ENCODE measurements around the gene DIP2C.
A peak's percentile ranks its signal among the peaks of the same experiment; 100 is the strongest.

Gene DIP2C

DNA sequence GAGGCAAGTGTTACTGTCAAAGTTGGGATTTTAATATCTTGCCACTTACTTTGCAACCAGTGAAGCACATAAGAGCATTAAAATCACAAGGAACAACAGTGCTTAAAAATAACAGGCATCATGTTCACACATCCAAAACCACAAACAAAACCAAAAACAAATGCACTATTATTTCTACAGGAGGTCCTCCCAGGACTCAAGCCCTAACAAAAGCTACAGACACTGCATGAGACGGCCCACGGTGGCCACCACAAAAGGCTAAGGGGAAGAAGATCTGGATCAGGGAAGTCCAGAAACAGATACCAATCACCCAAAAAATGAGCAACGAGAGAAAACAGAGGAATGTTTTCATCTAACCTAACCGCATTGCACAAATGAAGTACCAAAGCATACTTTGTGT, 395.8 kb downstream of the DIP2C start:
- Histone ChIP-seq H2AK5ac (ENCODE audit: low read length) (no peak overlapping the region), H3K4me3 (ENCODE audit: low read depth, low read length) (no peak overlapping the region), H3K4me2 (ENCODE audit: low read length) (no peak overlapping the region), H3K27ac (ENCODE audit: low read depth, low read length) (no peak overlapping the region), H3K4me1 (ENCODE audit: control insufficient read depth in 1 of 2, insufficient read depth in 2 of 2, low read length in 2 of 2) (no peaks in the 10 kb centered on the region), H2BK120ac (ENCODE audit: insufficient read depth, low read length, poor library complexity) (no peak overlapping the region), H4K12ac (ENCODE audit: low read depth, low read length) (no peak overlapping the region), H3K9me3 (ENCODE audit: insufficient read depth, low read depth, low read length) (peaks cover 6% of the 10 kb centered on the region), H3K79me2 (ENCODE audit: control insufficient read depth, insufficient read depth, low read length, poor library complexity) (no peaks in the 10 kb centered on the region), H3K14ac (ENCODE audit: low read length) (no peak overlapping the region), H3K27me3 (ENCODE audit: insufficient read depth, low read length) (no peaks in the 10 kb centered on the region), H4K8ac (ENCODE audit: low read depth, low read length) (no peak overlapping the region), H3K36me3 (ENCODE audit: control insufficient read depth in 1 of 2, insufficient read depth in 2 of 2, low read length in 2 of 2) (peaks cover 16 to 18% of the 10 kb centered on the region in 2 experiments), H3K4ac (ENCODE audit: low read depth, low read length) (no peak overlapping the region), H4K91ac (ENCODE audit: low read depth, low read length) (no peak overlapping the region), H3K9ac (ENCODE audit: low read length) (no peak overlapping the region), H3K79me1 (ENCODE audit: low read length) (no peaks in the 10 kb centered on the region), H2BK5ac (ENCODE audit: low read depth, low read length, poor library complexity) (no peak overlapping the region), H2BK12ac (ENCODE audit: low read length) (no peak overlapping the region), H3K18ac (ENCODE audit: low read length) (no peak overlapping the region), H3K23ac (ENCODE audit: low read length) (no peak overlapping the region), H2AFZ (ENCODE audit: insufficient read depth, low read length, poor library complexity) (no peak overlapping the region)
- whole genome bisulfite sequencing (ENCODE audit: extremely low coverage, insufficient coverage, insufficient read length) = no CpG with 5 or more reads among the region's 4 CpGs
- DNase-seq = no peak

DNA sequence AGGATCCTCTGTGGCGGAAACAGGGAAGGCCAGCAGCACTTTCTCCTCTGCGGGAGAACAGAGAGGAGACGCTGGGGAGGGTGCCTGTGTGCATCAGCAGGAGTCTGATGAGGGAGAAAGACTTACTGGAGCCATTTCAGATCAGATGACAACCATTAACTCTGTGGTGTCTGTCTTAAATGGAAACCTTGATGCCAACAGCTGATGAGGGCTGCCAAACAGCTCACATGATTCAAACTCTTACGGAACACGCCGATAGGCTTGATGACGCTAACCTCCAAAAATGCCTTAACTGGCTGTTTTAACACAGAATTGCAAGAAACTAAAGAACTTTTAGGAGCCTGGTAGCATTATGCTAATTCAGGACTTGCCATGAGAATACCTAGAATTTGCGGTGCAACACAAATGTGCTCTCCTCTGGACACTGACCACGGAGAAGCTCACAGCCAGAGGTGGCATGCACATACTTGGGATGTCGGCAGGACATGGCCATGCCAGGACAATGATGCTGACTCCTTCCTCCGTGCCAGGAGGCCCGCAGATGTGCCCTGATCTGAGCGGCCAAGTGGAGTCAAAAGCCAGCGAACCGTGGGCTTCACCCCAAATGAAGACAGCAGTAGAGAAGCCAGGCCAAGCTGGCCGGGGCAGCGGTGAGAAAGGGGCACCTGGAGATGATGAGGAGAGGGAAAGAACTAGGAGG, 399.3 kb downstream of the DIP2C start:
- Histone ChIP-seq H4K12ac (ENCODE audit: low read depth, low read length) (no peak overlapping the region), H2BK5ac (ENCODE audit: low read depth, low read length, poor library complexity) (no peak overlapping the region), H3K4ac (ENCODE audit: low read depth, low read length) (no peak overlapping the region), H3K23ac (ENCODE audit: low read length) (no peak overlapping the region), H3K79me1 (ENCODE audit: low read length) (no peaks in the 10 kb centered on the region), H4K8ac (ENCODE audit: low read depth, low read length) (no peak overlapping the region), H3K9ac (ENCODE audit: low read length) (no peak overlapping the region), H3K27ac (ENCODE audit: low read depth, low read length) (no peak overlapping the region), H3K4me3 (ENCODE audit: low read depth, low read length) (peak overlapping the region; percentile 25), H3K18ac (ENCODE audit: low read length) (no peak overlapping the region), H3K9me3 (ENCODE audit: insufficient read depth, low read depth, low read length) (peaks cover 4% of the 10 kb centered on the region), H2AFZ (ENCODE audit: insufficient read depth, low read length, poor library complexity) (no peak overlapping the region), H2BK12ac (ENCODE audit: low read length) (no peak overlapping the region), H4K91ac (ENCODE audit: low read depth, low read length) (no peak overlapping the region), H3K4me1 (ENCODE audit: control insufficient read depth in 1 of 2, insufficient read depth in 2 of 2, low read length in 2 of 2) (no peaks in the 10 kb centered on the region), H2BK120ac (ENCODE audit: insufficient read depth, low read length, poor library complexity) (no peak overlapping the region), H3K79me2 (ENCODE audit: control insufficient read depth, insufficient read depth, low read length, poor library complexity) (no peaks in the 10 kb centered on the region), H3K36me3 (ENCODE audit: control insufficient read depth in 1 of 2, insufficient read depth in 2 of 2, low read length in 2 of 2) (peaks cover 17 to 26% of the 10 kb centered on the region in 2 experiments), H3K27me3 (ENCODE audit: insufficient read depth, low read length) (no peaks in the 10 kb centered on the region), H2AK5ac (ENCODE audit: low read length) (no peak overlapping the region), H3K14ac (ENCODE audit: low read length) (no peak overlapping the region), H3K4me2 (ENCODE audit: low read length) (no peak overlapping the region)
- DNase-seq = peak in 1 of 2 donors; percentile 50
- WGBS (ENCODE audit: extremely low coverage, insufficient coverage, insufficient read length) = no CpG with 5 or more reads among the region's 17 CpGs

DNA sequence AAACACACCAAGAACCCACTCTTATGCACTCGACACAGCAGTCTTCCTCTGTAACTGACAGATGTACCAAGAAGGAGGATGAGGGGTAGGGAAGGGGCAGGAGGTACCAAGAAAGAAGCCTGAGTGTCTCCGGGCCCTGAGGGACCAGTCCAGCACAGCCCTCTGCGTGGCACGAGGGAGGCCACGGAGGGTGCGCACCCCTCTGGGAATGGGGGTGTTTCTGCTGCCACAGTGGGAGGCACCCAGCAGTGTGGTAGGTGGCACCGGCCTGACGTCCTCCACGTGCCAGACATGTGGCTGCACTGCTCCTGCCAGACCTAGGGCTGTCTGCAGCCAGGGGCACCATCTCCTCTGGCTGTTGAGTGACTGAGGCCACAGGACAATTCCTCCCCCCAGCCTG, 399.9 kb downstream of the DIP2C start:
- H2AFZ ChIP-seq (ENCODE audit: insufficient read depth, low read length, poor library complexity) = no peak overlapping the region
- no peak overlapping the region for H3K4me3 ChIP-seq (ENCODE audit: low read depth, low read length)
- no peaks in the 10 kb centered on the region for H3K27me3 ChIP-seq (ENCODE audit: insufficient read depth, low read length)
- H3K79me1 ChIP-seq (ENCODE audit: low read length) = no peaks in the 10 kb centered on the region
- H3K18ac ChIP-seq (ENCODE audit: low read length) = no peak overlapping the region
- peak overlapping the region; percentile 29 for H3K23ac ChIP-seq (ENCODE audit: low read length)
- H2AK5ac ChIP-seq (ENCODE audit: low read length) = no peak overlapping the region
- H4K91ac ChIP-seq (ENCODE audit: low read depth, low read length) = no peak overlapping the region
- peaks cover 18 to 28% of the 10 kb centered on the region in 2 experiments for H3K36me3 ChIP-seq (ENCODE audit: control insufficient read depth in 1 of 2, insufficient read depth in 2 of 2, low read length in 2 of 2)
- no peak overlapping the region for H4K12ac ChIP-seq (ENCODE audit: low read depth, low read length)
- no peak overlapping the region for H2BK5ac ChIP-seq (ENCODE audit: low read depth, low read length, poor library complexity)
- no peak overlapping the region for H2BK12ac ChIP-seq (ENCODE audit: low read length)
- H3K4ac ChIP-seq (ENCODE audit: low read depth, low read length) = no peak overlapping the region
- H4K8ac ChIP-seq (ENCODE audit: low read depth, low read length) = no peak overlapping the region
- H3K27ac ChIP-seq (ENCODE audit: low read depth, low read length) = no peak overlapping the region
- no peaks in the 10 kb centered on the region for H3K79me2 ChIP-seq (ENCODE audit: control insufficient read depth, insufficient read depth, low read length, poor library complexity)
- no peaks in the 10 kb centered on the region for H3K4me1 ChIP-seq (ENCODE audit: control insufficient read depth in 1 of 2, insufficient read depth in 2 of 2, low read length in 2 of 2)
- no peak overlapping the region for H3K4me2 ChIP-seq (ENCODE audit: low read length)
- no peak overlapping the region for H3K9ac ChIP-seq (ENCODE audit: low read length)
- no peak overlapping the region for H3K14ac ChIP-seq (ENCODE audit: low read length)
- no peak overlapping the region for H2BK120ac ChIP-seq (ENCODE audit: insufficient read depth, low read length, poor library complexity)
- WGBS (ENCODE audit: extremely low coverage, insufficient coverage, insufficient read length) = no CpG with 5 or more reads among the region's 9 CpGs
- peaks cover 6% of the 10 kb centered on the region for H3K9me3 ChIP-seq (ENCODE audit: insufficient read depth, low read depth, low read length)
- DNase-seq = no peak

DNA sequence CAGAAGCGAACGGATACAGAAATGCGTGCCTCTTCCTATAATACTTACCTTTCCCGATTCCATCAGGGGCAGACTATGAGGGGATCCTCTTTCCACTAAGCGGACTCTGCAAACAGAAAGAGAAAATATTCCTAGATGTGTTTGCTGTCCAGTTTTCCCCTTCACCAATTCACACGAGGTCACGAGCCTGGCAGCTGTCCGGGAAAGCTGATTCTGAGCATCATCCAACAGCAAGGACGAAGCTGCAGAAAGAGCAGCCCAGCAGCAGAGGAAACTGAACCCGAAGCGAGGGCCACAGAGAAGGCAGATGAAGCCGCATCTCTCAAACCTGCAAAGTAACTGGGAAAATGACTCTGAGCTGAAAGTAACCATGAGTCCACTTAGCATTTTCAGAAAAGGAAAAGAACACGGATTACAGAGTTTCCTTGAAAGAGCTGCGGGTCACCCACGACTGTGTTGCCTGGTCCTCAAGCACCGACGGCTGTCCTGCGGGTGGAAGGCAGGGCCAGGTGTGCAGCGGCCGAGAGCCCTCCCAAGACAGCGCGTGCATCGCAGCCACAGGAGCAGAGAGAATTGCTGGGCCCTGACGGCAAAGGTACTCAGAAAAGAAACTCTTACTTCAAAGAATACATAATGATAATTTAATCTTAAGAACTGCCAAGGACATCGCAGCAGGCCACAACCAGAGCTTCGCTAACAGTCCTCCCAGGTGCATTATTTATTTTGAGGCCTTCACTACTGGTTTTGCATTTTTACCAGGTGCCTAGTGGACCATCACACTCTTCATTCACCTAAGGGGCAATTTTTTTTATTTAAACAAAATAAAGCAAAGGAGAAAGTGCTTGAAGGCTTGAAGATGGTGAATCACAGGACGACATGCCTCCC, 400.9 kb downstream of the DIP2C start:
- Histone ChIP-seq H3K9ac (ENCODE audit: low read length) (no peak overlapping the region), H2AK5ac (ENCODE audit: low read length) (no peak overlapping the region), H3K4ac (ENCODE audit: low read depth, low read length) (no peak overlapping the region), H3K27ac (ENCODE audit: low read depth, low read length) (no peak overlapping the region), H3K4me1 (ENCODE audit: control insufficient read depth in 1 of 2, insufficient read depth in 2 of 2, low read length in 2 of 2) (no peaks in the 10 kb centered on the region), H4K91ac (ENCODE audit: low read depth, low read length) (no peak overlapping the region), H3K27me3 (ENCODE audit: insufficient read depth, low read length) (no peaks in the 10 kb centered on the region), H2BK12ac (ENCODE audit: low read length) (peak overlapping the region; percentile 25), H2AFZ (ENCODE audit: insufficient read depth, low read length, poor library complexity) (no peak overlapping the region), H3K4me2 (ENCODE audit: low read length) (no peak overlapping the region), H3K9me3 (ENCODE audit: insufficient read depth, low read depth, low read length) (peaks cover 6% of the 10 kb centered on the region), H3K18ac (ENCODE audit: low read length) (no peak overlapping the region), H2BK5ac (ENCODE audit: low read depth, low read length, poor library complexity) (no peak overlapping the region), H4K12ac (ENCODE audit: low read depth, low read length) (no peak overlapping the region), H3K14ac (ENCODE audit: low read length) (no peak overlapping the region), H3K79me2 (ENCODE audit: control insufficient read depth, insufficient read depth, low read length, poor library complexity) (no peaks in the 10 kb centered on the region), H3K4me3 (ENCODE audit: low read depth, low read length) (no peak overlapping the region), H3K79me1 (ENCODE audit: low read length) (no peaks in the 10 kb centered on the region), H3K36me3 (ENCODE audit: control insufficient read depth in 1 of 2, insufficient read depth in 2 of 2, low read length in 2 of 2) (peaks cover 21 to 34% of the 10 kb centered on the region in 2 experiments), H2BK120ac (ENCODE audit: insufficient read depth, low read length, poor library complexity) (no peak overlapping the region), H4K8ac (ENCODE audit: low read depth, low read length) (no peak overlapping the region), H3K23ac (ENCODE audit: low read length) (no peak overlapping the region)
- WGBS (ENCODE audit: extremely low coverage, insufficient coverage, insufficient read length) = no CpG with 5 or more reads among the region's 27 CpGs
- DNase-seq = no peak

Data from trophoblast cell (in vitro differentiated cells and primary cell).